HG03103 (cell line): Measurements from ENCODE around the gene FLT4.

ENCODE experiments used
- ATAC-seq: cut with Tn5 transposase; IDR thresholded peaks from one replicate; pipeline ENCODE4 v1.9.1; 2021; ENCODE audit warnings: low read depth; ENCODE audit not compliant: unreplicated experiment

Gene FLT4

DNA sequence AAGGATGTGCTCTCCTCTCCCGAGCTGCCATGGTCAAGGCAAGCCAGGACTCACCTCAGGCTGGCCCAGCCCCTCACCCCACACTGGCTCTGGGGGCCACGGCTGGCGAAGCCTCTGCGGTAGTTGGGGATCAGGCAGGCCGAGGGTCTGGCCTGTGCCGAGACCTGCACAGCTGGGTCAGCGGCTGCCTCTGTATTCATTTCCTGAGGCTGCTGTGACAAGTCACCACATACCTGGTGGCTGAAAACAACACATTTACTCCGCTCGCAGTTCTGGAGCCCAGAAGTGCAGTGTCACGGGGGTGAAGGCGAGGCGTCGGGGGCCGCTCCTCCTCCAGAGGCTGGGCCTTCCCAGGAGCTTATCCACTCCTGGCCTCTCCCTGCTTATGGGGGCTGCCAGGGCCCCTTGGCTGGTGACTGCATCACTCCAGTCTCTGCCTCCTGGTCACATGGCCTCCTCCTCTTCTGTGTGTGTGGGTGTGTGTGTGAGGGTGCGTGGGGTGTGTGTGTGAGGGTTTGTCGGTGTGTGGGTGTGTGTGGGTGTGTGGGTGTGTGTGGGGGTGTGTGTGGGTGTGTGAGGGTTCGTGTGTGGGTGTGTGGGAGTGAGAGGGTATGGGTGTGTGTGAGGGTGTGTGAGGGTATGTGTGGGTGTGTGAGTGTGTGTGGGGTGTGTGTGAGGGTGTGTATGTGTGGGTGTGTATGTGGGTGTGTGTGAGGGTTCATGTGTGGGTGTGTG lies 54.9 kb downstream of the FLT4 start:
- ATAC-seq: no peak

DNA sequence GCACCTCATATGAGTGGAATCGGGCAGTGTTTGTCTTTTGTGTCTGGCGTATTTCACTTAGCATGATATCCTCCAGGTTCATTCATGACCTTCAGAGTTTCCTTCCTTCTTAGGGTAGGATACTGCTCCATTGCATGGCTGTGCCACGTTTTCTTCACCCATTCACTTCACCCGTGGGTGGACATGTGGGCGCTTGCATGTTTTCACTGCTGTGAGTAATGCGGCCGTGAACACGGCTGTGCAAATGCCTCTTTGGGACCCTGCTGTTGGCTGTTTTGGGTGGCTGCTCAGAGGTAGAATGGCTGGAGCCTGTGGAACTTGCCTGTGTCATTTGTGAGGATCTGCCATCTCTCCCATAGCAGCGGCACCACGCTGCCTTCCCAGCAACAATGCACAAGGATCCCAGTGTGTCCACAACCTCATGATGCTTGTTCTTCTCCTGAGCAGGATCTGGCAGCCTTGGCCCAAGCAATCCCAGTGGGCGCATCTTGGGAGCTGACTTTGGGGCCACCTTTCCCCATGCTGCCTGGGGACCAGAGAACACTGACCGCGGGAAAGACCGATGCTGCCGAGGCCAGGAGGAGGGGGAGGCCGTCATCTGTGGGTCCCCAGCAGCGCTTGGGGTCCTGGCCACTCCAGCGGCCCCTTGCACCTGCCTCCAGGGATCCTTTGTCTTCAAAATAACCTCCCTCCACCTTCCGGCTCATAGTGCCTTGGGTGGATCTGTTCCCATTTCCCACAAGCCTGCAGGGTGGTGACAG lies 55.8 kb downstream of the FLT4 start:
- no peak for ATAC-seq

DNA sequence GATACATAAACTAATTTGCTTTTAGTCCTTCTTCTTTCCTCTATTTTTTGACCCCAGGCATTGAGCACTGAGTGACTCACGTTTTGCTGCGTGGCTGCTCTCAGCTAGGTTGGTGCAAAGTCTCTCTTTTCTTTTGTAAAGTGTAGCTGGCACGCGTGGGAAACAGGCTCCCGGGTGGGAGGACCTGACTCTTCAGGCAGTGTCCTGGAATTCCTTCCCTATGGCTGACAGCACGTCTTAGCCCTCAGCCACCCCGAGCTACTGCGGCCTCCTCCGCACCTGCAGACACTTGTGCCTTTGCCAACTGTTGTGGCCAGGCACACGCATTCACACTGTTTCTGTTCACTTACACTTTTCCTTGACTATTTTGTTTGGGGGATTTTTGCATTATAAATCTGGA lies 57.2 kb downstream of the FLT4 start:
- ATAC-seq: no peak

DNA sequence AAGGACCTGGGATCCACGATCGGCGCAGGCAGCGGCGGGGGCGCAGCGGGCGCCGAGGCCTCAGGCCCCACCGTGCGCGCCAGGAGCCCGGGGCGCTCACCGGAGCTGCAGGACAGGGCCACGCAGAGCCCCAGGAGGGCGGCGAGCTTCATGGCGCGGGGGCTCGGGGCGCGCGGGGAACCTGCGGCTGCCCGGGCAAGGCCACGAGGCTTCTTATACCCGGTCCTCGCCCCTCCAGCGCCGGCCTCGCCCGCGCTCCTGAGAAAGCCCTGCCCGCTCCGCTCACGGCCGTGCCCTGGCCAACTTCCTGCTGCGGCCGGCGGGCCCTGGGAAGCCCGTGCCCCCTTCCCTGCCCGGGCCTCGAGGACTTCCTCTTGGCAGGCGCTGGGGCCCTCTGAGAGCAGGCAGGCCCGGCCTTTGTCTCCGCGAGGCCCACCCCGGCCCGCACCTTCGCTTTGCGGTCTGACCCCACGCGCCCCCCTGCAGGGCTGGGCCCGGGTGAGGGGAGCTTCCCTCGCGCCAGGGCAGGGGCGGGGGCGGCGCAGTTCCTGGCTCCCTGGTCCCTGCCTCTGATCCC lies 58.0 kb downstream of the FLT4 start, which contains the start of gene SCGB3A1:
SCGB3A1 (minus strand) TSS at position 189 of the 577 bp plus-strand sequence; CDS start at position 152, 37 bp downstream.
- no peak for ATAC-seq

DNA sequence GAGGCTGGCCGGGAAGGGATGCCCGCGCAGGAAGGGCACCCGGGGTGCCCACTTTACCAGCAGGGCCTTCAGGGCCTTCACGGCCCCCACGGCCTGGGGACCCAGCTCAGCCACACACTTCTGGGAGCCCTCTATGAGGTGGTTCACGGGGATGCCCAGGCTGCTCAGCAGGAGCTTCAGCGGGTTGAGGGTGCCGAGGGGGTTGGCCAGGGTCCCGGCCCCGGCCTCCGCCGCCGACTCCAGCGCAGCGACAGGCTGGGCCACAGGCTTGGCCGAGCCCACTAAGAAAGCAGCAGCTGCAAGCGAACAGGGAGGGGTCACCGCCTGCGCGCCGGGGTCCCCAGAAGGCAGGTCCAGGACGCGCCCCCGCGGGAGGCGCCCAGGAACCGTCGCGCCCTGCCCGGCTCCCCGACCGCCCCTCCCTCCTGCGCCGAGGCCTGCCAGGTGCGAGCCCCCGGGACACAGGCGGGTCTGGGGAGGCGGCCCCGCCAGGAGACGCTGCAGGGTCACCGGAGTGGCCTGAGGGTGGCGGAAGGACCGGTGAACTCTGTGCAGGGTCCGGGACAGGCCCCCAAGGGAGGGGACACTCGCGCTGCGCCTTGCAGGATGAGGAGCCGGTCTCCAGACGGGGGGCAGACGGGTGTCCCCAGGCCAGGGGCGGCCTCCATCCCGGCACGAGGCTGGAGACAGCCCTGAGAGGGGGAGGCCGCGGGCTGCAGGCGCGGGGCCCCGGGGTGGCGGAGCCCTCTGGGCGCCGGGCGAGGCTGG lies 58.7 kb downstream of the FLT4 start:
- ATAC-seq: no peak

DNA sequence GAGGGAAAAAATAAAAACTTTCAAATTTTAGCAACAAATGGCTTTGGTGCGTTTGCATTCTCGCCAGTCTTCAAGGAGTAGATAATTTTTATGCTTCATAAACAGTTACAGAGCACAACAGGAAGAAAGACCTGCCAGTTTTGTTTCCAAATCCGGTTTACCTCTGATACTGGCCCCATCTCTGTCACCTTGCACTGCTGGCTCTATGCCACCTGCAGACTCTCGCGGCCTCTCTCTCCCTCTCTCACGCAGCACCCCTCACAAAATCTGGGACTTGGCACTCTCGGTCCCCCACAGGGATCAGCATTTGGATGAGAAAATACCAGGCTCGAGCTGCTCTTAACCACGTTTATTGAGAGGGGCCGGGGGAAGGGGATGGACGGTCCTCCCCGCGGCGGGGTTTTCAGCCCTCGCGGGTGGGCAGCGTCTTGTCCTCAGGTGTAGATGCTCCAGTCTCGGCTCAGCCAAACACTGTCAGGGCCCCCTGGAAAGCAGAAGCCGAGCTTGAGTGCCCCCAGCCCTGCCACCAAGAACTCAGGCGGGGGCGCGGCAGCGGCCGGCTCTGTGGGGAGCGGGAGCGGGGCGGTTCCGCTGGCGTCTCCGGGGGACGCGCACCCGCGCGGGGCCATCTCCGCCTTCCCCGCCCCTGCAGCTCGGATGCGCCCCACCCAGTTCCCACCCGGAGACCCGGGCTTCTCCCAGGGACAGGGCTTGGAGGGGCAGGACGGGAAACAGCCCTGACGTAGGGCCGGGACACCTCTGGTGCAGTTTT lies 59.4 kb downstream of the FLT4 start:
- no peak for ATAC-seq

DNA sequence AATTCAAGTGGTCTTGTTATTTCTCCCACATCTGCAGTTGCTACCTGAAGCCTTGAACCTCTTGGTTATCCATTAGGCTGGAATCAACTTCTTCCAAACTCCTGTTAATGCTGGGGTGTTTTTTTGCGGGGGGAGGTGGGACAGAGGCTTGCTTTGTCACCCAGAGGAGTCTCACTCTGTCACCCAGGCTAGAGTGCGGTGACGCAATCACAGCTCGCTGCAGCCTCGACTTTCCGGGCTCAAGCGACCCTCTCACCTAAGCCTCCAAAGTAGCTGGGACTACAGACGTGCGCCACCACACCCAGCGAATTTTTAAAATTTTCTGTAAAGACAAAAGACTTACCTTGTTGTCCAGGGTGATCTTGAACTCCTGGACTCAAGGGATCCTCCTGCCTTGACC lies 62.5 kb downstream of the FLT4 start:
- no peak for ATAC-seq

DNA sequence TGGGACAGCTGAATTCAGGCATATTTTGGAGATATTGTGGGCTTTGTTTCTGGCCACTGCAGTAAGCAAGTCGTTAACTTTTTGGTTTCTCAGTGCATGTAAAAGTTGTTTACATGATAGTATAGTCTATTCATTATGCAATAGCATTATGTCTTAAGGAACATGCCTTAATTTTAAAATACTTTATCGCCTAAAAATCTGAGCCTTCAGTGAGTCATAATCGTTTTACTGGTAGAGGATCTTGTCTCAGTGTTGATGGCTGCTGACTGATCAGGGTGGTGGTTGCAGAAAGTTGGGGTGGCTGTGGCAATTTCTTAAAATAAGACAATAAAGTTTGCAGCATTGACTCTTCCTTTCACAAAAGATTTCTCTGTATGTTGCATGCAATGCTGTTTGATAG lies 63.2 kb downstream of the FLT4 start:
- ATAC-seq: no peak

DNA sequence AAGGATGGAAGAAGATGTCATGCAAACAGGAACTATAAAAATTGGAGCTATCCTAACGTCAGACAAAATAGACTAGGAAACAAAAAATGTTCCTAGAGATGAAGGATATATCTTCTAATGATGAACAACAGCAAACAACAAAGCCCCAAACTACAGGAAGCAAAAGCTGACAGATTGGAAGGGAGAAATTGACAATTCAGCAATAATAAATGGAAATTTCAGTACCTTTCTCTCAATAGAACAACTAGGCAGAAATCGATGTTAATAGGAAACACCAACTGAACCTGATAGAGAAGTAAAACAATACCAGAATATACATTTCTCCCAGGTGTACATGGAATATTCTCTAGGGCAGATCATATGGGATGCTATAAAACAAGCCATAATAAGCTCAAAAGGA lies 65.7 kb downstream of the FLT4 start:
- no peak for ATAC-seq

DNA sequence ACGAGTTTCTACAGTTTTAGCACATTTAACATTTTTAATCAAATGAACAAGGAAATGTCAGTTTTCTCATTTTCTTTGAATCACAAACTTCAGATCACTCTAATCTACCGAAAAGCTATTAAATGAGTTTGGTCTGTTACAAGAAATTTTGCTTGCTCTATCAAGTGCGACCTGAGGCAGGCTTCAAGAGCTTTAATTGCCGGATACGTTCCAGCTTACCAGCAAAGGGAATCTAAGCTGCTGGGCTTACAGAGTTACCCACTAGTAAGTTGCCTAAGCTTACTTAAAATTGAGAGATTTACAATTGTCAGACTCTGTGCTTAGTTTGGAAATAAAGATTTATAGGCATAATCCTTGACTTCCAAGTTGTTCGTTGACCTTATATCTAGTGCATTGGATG lies 68.7 kb downstream of the FLT4 start:
- no peak for ATAC-seq

DNA sequence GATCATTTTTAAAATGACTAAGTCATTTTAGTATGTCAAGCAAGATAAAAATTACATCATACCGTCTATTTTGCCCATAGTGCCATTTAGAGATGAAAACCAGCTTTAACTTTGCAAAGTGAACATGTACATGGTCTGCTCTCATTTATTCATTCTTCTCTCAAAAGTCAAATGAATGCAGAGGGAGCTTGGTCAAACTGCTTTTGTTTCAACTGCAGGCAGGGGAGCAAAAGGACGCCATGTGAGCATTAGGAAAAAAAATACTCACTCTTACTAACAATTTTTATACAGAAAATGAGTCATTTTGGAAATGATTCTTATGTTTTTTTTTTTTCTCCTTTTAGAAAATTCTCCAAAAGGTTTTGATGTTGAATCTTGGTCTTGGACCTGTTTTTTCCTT lies 73.8 kb downstream of the FLT4 start:
- no peak for ATAC-seq

DNA sequence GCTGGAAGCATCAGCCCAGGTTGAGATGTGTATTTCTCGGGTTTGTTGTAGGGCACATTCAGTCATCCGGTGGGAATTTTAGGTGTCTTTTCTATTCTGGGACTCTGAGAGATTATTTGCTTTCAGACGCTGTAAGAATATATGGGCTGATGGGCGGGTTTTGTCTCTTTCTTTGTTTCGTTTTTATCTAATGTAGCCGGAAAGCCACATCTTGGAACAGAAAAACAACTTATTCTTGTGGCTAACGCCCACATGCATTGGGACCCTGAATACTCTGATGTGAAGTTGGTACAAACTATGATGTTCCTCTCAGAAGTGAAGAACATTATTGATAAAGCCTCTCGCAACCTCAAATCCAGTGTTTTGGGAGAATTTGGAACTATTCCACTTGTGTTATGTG lies 80.5 kb downstream of the FLT4 start:
- ATAC-seq: no peak

DNA sequence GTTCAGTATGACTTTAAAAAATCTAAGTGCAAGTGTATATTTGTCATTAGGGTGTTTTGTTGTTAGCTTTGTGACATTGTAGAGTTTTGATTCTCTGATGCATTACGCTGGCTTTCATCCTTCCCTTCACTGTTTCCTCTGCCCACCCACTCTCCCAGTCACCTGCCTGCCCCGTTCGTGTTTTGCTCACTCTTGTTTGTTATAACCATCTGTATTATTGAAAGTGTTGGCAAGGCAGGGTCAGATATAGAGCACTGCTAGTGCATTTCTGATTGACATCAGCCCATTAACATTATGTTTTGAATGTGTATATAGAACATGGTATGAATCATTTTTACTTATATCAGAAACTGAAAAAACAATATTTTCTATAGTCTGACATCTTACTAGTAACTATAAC lies 85.4 kb downstream of the FLT4 start:
- no peak for ATAC-seq

DNA sequence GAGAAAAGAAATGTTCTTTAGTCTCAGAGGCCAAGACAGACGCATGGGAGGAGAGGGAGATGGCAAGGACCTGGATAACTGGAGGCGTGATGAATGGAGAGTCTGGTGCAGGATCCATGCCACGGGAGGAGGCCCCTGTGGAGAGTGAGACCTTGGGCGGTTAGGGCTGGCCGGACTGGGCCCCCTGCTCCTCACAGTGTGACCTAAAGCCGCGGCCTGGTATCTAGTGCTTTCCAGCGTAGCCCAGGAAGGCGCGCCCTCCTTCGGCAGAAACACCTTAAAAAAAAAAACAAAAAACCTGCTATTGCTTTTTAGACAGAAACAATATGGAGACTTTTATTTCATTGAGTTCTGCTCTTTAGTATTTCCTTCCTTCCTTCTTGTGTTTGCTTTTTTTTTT lies 91.2 kb downstream of the FLT4 start:
- ATAC-seq: no peak

DNA sequence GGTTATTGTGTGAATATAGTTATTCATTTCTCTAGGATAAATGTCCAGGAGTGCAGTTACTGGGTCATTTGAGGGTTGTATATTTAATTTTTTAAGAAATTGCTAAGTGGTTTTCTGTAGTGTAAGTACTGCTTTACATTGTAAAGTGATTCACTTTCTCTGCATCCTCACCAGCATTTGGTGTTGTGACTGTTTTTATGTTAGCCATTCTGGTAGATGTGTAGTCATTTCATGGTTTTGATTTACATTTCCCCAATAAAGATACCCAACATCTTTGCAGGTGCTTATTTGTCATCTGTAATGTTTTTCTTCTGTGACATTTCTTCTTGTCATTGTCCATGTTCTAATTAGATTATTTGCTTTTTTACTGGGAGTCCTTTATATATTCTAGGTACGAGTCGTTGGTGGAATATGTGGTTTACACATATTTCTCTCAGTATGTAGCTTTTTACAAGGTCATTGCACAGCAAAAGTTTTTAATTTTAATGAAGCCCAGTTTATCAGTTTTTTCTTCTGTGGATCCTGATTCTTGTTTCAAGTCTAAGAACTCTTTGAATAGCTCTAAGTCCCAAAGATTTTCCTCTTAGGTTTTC lies 92.1 kb downstream of the FLT4 start:
- no peak for ATAC-seq

DNA sequence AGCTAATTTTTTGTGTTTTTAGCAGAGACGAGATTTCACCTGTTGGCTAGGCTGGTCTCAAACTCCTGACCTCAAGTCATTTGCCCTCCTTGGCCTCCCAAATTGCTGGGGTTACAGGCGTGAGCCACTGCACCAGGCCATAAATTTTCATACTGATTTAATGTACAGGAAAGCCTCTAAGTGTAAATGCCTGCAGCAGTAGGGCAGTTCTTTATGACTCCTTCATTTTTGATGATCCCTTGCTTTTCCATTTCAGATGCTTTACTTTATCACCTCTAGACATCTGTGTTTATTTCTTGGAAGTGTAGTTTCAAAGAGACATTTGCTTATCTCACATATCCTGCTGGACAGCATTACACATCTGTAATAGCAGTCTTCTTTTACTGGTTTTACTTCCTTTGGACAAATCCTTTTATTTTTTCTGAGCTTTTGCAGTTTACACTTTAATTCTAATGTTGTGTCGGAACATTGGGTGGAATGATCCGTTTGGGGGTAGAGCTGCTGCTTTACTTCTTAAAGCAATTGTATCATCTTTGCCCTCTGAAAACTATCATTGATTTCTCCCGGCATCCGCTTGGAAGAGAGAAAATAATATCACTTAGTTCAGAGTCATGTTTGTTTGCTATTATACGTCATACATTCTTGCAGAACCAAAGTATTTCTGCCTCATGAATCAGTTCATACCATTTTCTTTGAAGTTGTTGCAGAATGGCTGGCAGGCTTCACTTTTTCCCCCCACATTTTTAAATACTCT lies 94.1 kb downstream of the FLT4 start:
- ATAC-seq: no peak

DNA sequence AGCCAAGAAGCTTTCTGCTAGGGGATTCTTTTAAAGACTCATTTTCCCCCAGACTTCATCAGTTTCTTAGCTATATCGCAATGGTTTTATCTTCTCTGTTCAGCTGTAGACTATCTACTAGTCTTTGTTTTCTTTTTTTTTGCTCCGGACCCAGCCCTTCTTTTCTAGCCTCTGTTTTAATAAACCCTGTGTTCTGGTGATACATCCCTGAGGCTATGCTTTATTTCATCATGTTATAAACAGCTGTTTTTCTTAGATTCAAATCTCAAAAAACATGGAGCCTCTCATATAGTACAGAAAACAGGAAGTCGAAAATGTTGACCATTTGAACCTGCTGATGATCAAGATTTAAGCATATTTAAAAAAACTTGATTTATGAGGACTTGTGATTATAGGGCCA lies 95.9 kb downstream of the FLT4 start:
- no peak for ATAC-seq
